NCI-H128 (cell line): ENCODE data around the gene CCNY.

ENCODE experiments used
- DNase-seq: peaks from one replicate; lab custom pipeline; 2025; ENCODE audit not compliant: unreplicated experiment; lab: John Stamatoyannopoulos, UW

The CCNY gene

GRCh38 chr10:35467186-35467585, 130.9 kb downstream of the CCNY start:
- DNase-seq, result no peak

GRCh38 chr10:35470248-35470924, 134.1 kb downstream of the CCNY start:
- no peak for DNase-seq

DNA sequence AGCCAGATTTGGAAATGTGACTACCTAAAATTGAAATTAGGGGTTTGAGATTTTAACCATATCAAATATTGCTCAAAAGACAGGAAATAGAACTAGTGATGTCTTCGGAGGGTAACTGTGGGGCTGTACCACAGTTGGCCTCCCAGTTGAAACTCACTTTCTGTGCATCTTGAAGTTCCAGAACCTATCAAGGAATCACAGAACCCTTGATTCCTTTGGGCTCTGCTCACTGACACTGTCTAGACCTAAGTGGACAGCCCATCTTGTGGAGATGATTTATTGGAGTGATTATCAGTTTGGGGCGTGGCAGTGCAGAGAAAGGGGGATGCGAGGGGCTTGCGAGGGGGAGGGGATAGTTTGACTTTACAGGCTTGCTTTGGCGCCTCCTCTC, 134.6 kb downstream of the CCNY start:
- no peak for DNase-seq

DNA sequence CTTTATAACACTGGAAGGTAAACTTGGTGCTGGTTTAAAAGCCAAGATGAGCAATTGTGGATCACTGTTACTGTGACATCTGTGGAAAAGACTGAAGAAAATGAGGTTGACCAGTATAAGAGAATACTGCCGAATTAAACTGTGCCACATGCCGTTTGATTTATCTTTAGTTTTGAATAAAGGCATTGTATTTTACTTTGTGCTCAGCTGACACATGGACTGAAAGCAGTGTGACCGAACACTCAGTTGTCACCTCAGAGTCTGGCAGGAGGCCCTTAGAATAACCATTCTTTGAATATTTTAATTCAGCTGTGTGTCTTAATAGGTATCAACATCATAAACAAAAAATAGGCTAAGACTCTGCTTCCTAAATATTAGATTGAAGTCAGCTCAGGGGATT, 135.1 kb downstream of the CCNY start:
- no peak for DNase-seq

DNA sequence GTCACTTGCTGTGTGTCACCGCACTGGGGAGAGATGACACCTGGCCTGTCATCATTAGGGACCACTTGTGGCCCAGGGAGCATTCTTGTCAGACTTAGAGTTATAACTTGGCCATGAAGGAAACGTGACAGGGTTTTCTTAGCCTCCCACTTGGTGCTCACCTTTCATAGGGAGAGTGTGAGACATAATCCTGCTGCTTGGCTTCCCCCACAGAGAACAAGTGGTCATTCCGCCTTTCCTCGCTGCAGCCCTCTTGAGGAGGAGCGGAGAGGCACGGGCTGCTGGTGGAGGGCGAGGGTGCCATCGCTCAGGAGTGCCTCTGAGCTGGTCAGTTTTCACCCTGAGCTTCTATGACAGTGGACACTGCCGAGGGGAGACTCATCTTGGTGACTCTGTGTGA, 143.8 kb downstream of the CCNY start:
- no peak for DNase-seq

GRCh38 chr10:35481413-35481812, 145.1 kb downstream of the CCNY start:
- no peak for DNase-seq

- no peak for DNase-seq
Measured at GRCh38 chr10:35486297-35486990, 150.1 kb downstream of the CCNY start.

DNA sequence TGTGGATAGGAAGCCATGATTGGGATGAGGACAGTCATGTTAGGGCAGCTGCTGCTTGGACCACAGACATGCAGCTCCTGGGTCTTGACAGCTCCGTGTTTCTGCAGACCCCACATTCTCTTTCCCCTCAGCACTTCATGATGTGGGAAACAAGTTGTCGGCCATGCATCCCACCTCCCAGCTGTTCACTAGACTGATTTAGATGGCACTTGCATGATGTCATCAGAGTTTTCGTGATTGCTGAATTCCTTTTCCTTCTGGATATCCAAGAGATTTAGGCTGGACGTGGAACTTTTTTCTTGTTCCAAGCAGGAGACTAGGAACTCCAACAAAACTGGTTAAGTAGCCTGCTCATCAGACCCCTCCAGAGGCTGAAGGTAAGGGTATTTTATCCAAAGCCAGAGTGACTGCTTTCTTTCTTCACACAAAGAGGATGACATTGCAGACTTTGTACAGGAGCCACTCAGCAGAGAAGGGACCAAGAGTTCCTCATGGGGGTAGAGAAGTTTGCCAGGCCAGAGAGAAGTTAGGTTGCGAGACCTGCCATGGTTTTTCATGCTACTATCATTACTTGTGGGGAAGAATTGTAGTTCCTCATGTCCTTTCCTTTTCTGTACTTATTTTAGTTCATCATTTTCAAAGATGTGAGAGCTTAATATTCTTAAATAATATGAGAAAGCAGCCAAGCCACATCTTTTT, 151.2 kb downstream of the CCNY start:
- DNase-seq, result no peak

- no peak for DNase-seq
Measured at GRCh38 chr10:35488228-35488627, 151.9 kb downstream of the CCNY start.

DNA sequence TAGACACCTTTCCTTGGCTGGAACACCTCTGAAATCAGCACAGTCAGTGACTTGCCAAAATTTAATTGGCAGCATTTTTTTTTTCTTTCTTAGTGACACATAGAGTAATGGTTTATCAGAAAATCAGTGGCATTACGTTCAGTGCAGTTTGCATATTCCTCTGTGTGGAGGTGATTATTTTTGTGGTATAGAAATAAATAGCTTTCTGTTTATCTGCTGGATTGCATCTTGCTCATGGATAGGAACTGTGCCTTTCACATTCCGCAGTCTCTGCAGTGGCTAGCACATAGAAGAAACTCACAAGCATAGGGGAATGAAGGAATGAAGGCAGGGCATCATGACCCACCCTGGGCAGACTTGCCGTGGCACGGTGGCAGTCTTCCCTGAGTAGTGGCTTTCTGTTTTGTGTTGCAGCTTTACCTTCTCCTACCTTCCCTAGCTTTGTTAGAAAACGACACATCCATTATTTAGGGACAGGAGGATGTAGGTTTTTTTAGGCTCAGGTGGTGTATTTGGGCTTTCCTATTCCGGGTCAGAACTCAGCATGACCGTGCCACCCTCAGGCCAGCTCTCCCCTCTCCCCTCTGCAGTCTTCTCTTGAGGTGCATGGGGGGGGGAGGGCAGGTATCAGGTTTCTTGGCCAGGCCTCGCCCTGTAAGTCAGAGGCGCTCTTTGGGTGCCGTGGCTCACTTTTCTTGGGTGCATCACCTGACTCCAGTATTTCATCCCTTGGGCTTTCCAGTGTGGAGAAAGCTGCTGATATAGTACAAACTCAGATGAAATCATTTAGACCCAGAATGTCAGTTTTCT, 156.3 kb downstream of the CCNY start:
- no peak for DNase-seq

GRCh38 chr10:35493196-35494118, 157.1 kb downstream of the CCNY start:
- no peak for DNase-seq

GRCh38 chr10:35495521-35496119, 159.3 kb downstream of the CCNY start:
- no peak for DNase-seq

DNA sequence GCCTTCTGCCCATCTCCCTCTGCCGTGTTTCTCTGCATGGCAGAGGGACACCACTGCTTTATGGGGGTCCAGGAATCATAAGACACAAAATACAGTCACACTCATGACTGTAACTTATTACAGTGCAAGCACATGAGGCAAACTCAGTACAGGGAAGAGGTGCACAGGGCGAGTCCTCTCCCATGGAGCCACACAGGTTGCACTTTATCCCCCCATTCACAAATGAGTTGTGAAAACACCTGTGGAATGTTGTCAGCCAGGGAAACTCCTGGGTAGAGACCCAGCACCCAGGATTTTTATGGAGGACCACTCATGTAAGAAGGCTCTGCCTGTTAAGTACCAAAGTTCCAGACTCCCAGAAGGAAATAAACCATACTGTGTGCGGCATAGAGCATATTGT, 161.6 kb downstream of the CCNY start:
- DNase-seq, result no peak

- DNase-seq, result no peak
Measured at GRCh38 chr10:35498693-35499092, 162.4 kb downstream of the CCNY start.

GRCh38 chr10:35501923-35502322, 165.6 kb downstream of the CCNY start:
- no peak for DNase-seq

DNA sequence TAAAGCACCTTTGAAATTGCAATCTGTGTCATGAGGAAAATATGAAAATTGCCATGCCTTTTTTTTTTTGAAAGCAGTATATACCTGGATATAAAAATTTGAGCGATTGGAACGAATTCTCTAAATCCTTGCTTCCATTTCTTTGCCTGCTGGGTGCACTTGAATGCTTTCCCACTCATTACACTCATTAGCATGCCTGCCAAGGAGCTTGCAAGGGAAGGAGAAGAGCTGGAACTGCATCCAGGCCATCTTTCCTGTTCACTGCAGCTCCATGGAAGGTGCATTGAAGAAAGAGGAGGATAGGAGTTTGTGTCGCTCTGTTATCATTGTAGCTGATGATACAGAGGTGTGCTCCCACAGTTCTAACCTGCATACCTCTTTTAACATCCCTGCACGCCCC, 166.4 kb downstream of the CCNY start:
- DNase-seq, result no peak

- no peak for DNase-seq
Measured at GRCh38 chr10:35503578-35503977, 167.3 kb downstream of the CCNY start.

- DNase-seq, result no peak
Measured at GRCh38 chr10:35504132-35504531, 167.8 kb downstream of the CCNY start.

GRCh38 chr10:35505241-35505873, 169.0 kb downstream of the CCNY start:
- no peak for DNase-seq

DNA sequence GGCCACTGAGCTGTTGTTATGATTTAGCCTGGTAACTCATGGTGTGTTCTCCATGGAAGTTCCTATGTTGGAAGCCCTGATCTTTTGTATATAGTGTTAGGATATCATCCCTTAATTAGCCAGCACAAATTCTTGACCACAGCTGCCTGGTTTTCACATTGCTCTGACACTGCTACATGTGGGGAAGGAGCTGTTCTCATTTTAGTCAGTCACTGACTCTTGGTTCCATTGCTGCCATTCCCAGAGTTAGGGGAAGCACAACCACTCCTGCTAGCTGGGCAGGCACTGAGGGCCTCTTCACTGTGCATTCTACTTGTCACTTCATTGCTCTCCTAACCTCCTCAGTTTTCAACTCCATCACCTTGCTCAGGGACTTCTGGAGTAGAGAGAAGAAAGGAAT, 170.4 kb downstream of the CCNY start:
- no peak for DNase-seq
